Ishikawa (cell line): ENCODE measurements around the gene TOMT.

Experiments used
- CEBPB ChIP-seq: IDR thresholded peaks from 2 replicates; pipeline ENCODE4 v1.6.1; 2012
- CREB1 ChIP-seq: IDR thresholded peaks from 2 replicates; pipeline ENCODE4 v1.6.1; 2012; ENCODE audit warnings: low read depth
- EGR1 ChIP-seq: IDR thresholded peaks from 2 replicates; pipeline ENCODE4 v1.6.1; 2012
- EP300 ChIP-seq: IDR thresholded peaks from 2 replicates; pipeline ENCODE4 v1.6.1; 2012; ENCODE audit warnings: borderline replicate concordance
- FOXM1 ChIP-seq: IDR thresholded peaks from 2 replicates; pipeline ENCODE4 v1.6.1; 2012; ENCODE audit warnings: low read depth, borderline replicate concordance
- NFIC ChIP-seq: IDR thresholded peaks from 2 replicates; pipeline ENCODE4 v1.6.1; 2012
- RAD21 ChIP-seq: IDR thresholded peaks from 2 replicates; pipeline ENCODE4 v1.6.1; 2012; ENCODE audit warnings: low read depth
- TAF1 ChIP-seq: IDR thresholded peaks from 2 replicates; pipeline ENCODE4 v1.6.1; 2012; ENCODE audit warnings: low read depth, mild to moderate bottlenecking
- TCF12 ChIP-seq: IDR thresholded peaks from 2 replicates; pipeline ENCODE4 v1.6.1; 2012; ENCODE audit warnings: low read depth
- TEAD4 ChIP-seq: IDR thresholded peaks from 2 replicates; pipeline ENCODE4 v1.6.1; 2012
- YY1 ChIP-seq: IDR thresholded peaks from 2 replicates; pipeline ENCODE4 v1.6.1; 2012; ENCODE audit warnings: low read depth
- ZBTB7A ChIP-seq: IDR thresholded peaks from 2 replicates; pipeline ENCODE4 v1.6.1; 2012; ENCODE audit warnings: low read depth
- TF ChIP-seq, protein P1 (sequence below): IDR thresholded peaks from 2 replicates; pipeline ENCODE4 v1.6.1; 2012; ENCODE audit warnings: low read depth, mild to moderate bottlenecking
- TF ChIP-seq, protein P2 (sequence below): IDR thresholded peaks from 2 replicates; pipeline ENCODE4 v1.6.1; 2012
- TF ChIP-seq, protein P3 (sequence below): IDR thresholded peaks from 2 replicates; pipeline ENCODE4 v1.6.1; 2012

TOMT gene

DNA sequence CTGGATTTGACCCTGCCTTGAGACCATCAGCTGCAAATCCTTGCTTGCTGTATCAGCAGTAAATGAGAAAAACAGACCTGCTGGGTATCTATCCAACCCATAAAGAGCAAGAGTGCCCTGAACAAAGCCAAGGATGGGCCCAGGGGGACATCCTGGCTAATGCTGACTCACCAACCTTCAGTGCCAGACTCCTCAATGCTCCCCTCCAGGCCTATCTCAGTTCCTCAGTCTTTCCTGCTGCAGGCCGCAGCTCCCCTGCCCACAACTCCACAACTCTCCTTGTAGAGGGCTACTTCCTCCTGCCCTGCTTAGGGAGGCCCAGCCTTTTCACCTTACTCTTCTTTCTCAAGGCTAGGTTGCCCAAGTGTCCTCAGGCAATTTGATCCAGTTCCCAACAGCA, 5.3 kb upstream of the TOMT start:
- no peak for TF ChIP-seq CREB1
- no peak for TF ChIP-seq RAD21
- TF ChIP-seq TAF1 = no peak
- TF ChIP-seq, protein P1, sequence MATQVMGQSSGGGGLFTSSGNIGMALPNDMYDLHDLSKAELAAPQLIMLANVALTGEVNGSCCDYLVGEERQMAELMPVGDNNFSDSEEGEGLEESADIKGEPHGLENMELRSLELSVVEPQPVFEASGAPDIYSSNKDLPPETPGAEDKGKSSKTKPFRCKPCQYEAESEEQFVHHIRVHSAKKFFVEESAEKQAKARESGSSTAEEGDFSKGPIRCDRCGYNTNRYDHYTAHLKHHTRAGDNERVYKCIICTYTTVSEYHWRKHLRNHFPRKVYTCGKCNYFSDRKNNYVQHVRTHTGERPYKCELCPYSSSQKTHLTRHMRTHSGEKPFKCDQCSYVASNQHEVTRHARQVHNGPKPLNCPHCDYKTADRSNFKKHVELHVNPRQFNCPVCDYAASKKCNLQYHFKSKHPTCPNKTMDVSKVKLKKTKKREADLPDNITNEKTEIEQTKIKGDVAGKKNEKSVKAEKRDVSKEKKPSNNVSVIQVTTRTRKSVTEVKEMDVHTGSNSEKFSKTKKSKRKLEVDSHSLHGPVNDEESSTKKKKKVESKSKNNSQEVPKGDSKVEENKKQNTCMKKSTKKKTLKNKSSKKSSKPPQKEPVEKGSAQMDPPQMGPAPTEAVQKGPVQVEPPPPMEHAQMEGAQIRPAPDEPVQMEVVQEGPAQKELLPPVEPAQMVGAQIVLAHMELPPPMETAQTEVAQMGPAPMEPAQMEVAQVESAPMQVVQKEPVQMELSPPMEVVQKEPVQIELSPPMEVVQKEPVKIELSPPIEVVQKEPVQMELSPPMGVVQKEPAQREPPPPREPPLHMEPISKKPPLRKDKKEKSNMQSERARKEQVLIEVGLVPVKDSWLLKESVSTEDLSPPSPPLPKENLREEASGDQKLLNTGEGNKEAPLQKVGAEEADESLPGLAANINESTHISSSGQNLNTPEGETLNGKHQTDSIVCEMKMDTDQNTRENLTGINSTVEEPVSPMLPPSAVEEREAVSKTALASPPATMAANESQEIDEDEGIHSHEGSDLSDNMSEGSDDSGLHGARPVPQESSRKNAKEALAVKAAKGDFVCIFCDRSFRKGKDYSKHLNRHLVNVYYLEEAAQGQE = no peak
- TF ChIP-seq ZBTB7A = no peak
- TF ChIP-seq, protein P2, sequence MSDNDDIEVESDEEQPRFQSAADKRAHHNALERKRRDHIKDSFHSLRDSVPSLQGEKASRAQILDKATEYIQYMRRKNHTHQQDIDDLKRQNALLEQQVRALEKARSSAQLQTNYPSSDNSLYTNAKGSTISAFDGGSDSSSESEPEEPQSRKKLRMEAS = no peak
- no peak for TF ChIP-seq NFIC
- TF ChIP-seq TCF12 = no peak
- no peak for TF ChIP-seq YY1
- no peak for TF ChIP-seq EGR1
- no peak for TF ChIP-seq EP300
- TF ChIP-seq FOXM1 = no peak
- TF ChIP-seq, protein P3, sequence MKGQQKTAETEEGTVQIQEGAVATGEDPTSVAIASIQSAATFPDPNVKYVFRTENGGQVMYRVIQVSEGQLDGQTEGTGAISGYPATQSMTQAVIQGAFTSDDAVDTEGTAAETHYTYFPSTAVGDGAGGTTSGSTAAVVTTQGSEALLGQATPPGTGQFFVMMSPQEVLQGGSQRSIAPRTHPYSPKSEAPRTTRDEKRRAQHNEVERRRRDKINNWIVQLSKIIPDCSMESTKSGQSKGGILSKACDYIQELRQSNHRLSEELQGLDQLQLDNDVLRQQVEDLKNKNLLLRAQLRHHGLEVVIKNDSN = no peak
- TF ChIP-seq CEBPB = no peak
- no peak for TF ChIP-seq TEAD4

DNA sequence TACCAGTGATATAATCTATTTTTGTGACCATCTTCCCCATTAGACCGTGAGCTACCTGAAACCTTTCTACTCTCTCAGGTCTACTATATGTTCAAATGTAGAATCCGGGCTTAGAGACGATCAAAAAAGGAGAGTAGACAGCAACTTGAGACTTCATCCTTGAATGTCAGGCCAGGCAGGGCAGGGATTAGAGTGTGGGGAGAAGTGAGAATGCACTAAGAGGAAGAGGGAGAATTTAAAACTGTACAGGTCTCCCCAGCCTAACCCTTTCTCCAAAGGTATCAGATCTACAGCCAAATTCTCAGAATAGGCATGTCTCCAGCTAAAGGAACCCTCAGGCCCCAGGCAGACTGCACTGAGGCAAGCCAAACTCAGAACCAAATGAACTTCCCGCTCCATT, 3.6 kb upstream of the TOMT start:
- no peak for TF ChIP-seq YY1
- TF ChIP-seq, protein P2 = no peak

DNA sequence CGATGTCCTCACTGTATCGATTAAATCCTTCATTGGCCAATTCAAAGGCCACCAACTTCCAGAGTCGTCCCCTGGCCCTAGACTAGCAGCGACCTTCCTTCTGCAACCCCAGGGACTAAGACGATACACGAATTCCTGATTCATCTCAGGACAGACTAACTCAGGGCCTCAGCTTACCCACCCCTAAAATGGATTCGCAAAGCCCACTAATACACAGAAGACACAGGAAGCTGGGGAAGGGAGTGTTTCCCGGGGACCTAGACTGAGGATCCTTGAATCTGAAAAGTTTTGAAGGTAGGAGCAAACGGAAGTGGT, 3.1 kb upstream of the TOMT start:
- TF ChIP-seq EGR1 (no peak), TAF1 (no peak), NFIC (no peak)
- TF ChIP-seq, protein P3 = no peak

DNA sequence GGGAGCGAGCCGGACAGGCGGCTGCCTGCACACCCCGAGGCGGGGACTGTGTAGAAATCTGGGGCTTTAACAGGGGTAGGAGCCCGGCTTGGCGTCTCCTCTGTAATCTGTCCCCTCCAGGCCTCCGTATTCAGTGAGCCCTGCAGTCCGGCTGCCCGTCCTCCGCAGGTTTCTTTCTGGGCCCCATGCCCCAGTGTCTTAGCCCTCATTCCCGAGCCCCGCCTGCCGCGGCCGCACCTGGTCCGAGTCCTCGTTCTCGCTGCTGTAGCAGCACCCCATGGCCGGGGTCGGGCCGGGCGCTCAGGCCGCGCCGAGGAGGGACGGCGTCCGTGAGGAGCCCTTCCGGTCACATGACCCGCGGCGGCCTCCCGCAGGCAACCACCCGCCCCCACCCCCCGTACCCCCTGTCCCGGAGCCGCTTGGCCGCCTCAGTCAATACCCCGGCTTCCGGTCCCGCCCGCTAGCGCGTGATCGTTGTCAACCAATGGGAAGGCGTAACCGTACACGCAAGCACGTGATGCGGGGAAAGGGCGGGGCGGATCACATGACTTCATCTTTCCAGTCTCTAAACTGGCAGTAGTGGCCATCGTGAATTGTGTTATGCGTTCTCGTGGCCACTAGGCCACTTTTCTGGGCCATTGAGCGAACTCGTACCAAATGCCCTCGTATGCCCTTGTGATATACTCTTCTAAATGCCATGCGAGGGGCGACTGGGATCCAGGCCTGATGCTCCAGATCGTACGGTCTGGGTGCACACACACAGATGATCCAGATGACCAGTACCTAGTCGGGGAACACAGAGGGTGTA, 2.6 kb upstream of the TOMT start, which contains the start of gene LAMTOR1:
LAMTOR1 (minus strand) TSS at position 352 of the 808 bp plus-strand sequence; CDS start at position 279, 73 bp downstream.
- TF ChIP-seq TAF1 (peak; percentile 76), RAD21 (no peak), CREB1 (no peak), CEBPB (no peak), FOXM1 (no peak), EP300 (no peak), TCF12 (peak; percentile 27; the same call in 1 of the 2 replicates), YY1 (peak; percentile 52), NFIC (no peak), EGR1 (no peak), ZBTB7A (no peak)
- TF ChIP-seq, protein P3 = peak; percentile 98
- TF ChIP-seq, protein P2 = peak; percentile 74
- TF ChIP-seq, protein P1 = no peak

DNA sequence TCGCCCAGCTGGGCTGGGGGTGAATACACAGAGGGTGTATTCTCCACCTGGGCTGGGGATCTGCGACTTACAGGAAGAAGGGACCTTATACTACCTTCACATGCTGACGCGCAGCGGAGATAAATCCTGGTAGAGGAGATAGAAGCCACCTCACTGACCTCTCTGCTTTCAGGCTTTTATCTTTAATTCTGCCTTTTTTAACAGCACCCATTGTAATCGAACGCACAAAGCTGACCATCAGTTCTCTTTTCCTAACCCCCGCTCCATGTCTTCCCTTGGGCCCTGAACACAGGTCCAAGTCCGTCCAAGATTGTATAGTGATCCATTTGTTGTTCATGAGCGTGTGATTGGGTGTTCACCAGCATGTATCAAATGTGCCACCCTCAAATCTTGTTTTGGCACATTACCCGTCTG, 2.0 kb upstream of the TOMT start:
- TF ChIP-seq EP300 = no peak
- TF ChIP-seq, protein P1 = no peak
- TF ChIP-seq CEBPB = no peak
- TF ChIP-seq CREB1 = no peak
- no peak for TF ChIP-seq NFIC
- no peak for TF ChIP-seq TAF1
- TF ChIP-seq TCF12 = no peak
- no peak for TF ChIP-seq RAD21
- no peak for TF ChIP-seq ZBTB7A
- TF ChIP-seq YY1 = no peak
- TF ChIP-seq TEAD4 = no peak
- TF ChIP-seq, protein P3 = no peak
- TF ChIP-seq, protein P2 = no peak
